ENCODE measurements around the gene ZNRD2. TPM values are rescaled to one million over a fixed set of nuclear protein-coding genes. Genes with fewer than 3 reads are reported as not detected.
A peak's percentile ranks its signal among the peaks of the same experiment; 100 is the strongest.

Gene ZNRD2
- total RNA-seq, 1 experiment from 2014 or later = 57.0 TPM

GRCh38 chr11:65610404-65610803 lies 40.1 kb downstream of the ZNRD2 start:
- no peak for DNase-seq (ENCODE audit: low spot score)

- no peak for DNase-seq (ENCODE audit: low spot score)
Observed at GRCh38 chr11:65611028-65611757, 40.9 kb downstream of the ZNRD2 start.

GRCh38 chr11:65611758-65612603 lies 41.7 kb downstream of the ZNRD2 start:
- DNase-seq (ENCODE audit: low spot score) = no peak

GRCh38 chr11:65612691-65613090 lies 42.4 kb downstream of the ZNRD2 start:
- DNase-seq (ENCODE audit: low spot score) = no peak

- DNase-seq (ENCODE audit: low spot score) = no peak
Observed at GRCh38 chr11:65613091-65613928, 43.0 kb downstream of the ZNRD2 start.

GRCh38 chr11:65615229-65615949 lies 45.1 kb downstream of the ZNRD2 start, which contains the start of gene PCNX3:
Gene PCNX3 (plus strand): TSS chr11:65615776. CDS start chr11:65616312, 536 bp downstream.
- DNase-seq (ENCODE audit: low spot score) = peak; percentile 100

GRCh38 chr11:65615950-65616574 lies 45.8 kb downstream of the ZNRD2 start:
- DNase-seq (ENCODE audit: low spot score) = no peak

GRCh38 chr11:65616575-65617001 lies 46.3 kb downstream of the ZNRD2 start:
- no peak for DNase-seq (ENCODE audit: low spot score)

- DNase-seq (ENCODE audit: low spot score) = no peak
Observed at GRCh38 chr11:65617136-65617850, 47.0 kb downstream of the ZNRD2 start.

- DNase-seq (ENCODE audit: low spot score) = no peak
Observed at GRCh38 chr11:65617990-65618751, 47.9 kb downstream of the ZNRD2 start.

GRCh38 chr11:65618763-65619162 lies 48.5 kb downstream of the ZNRD2 start:
- DNase-seq (ENCODE audit: low spot score) = no peak

GRCh38 chr11:65619281-65619928 lies 49.1 kb downstream of the ZNRD2 start:
- no peak for DNase-seq (ENCODE audit: low spot score)

- no peak for DNase-seq (ENCODE audit: low spot score)
Observed at GRCh38 chr11:65620666-65621065, 50.4 kb downstream of the ZNRD2 start.

- no peak for DNase-seq (ENCODE audit: low spot score)
Observed at GRCh38 chr11:65621460-65621859, 51.2 kb downstream of the ZNRD2 start.

Other genes starting within 250 kb of the ZNRD2 start
- gene DPF2, start 236.6 kb upstream of the ZNRD2 start, total RNA-seq (2014; rRNA removed; shearing (Covaris generic)) = 37.9 and 57.0 TPM in 2 replicates
- gene TIGD3, start 215.7 kb upstream of the ZNRD2 start, total RNA-seq (2014; rRNA removed; shearing (Covaris generic)) = 2.0 and 3.5 TPM in 2 replicates
- gene SLC25A45, start 187.8 kb upstream of the ZNRD2 start, total RNA-seq (2014; rRNA removed; shearing (Covaris generic)) = 3.5 and 7.0 TPM in 2 replicates
- gene FRMD8, start 183.8 kb upstream of the ZNRD2 start, total RNA-seq (2014; rRNA removed; shearing (Covaris generic)) = 21.5 and 36.9 TPM in 2 replicates
- 20.6 and 28.9 TPM in 2 replicates for gene NEAT1, start 147.7 kb upstream of the ZNRD2 start, total RNA-seq (2014; rRNA removed; shearing (Covaris generic))
- 1,067 and 1,084 TPM in 2 replicates for gene MALAT1, start 71.4 kb upstream of the ZNRD2 start, total RNA-seq (2014; rRNA removed; shearing (Covaris generic))
- gene SCYL1, start 45.4 kb upstream of the ZNRD2 start, total RNA-seq (2014; rRNA removed; shearing (Covaris generic)) = 65.6 and 70.6 TPM in 2 replicates
- 13.2 and 25.6 TPM in 2 replicates for gene LTBP3, start 12.1 kb upstream of the ZNRD2 start, total RNA-seq (2014; rRNA removed; shearing (Covaris generic))
- gene FAM89B, start 2.1 kb downstream of the ZNRD2 start, total RNA-seq (2014; rRNA removed; shearing (Covaris generic)) = 39.2 and 62.8 TPM in 2 replicates
- 50.1 and 83.3 TPM in 2 replicates for gene EHBP1L1, start 5.6 kb downstream of the ZNRD2 start, total RNA-seq (2014; rRNA removed; shearing (Covaris generic))
- 0.86 TPM in 1 of 2 replicates, not detected in the other for gene KCNK7, start 25.3 kb downstream of the ZNRD2 start, total RNA-seq (2014; rRNA removed; shearing (Covaris generic))
- gene MAP3K11, start 43.7 kb downstream of the ZNRD2 start, total RNA-seq (2014; rRNA removed; shearing (Covaris generic)) = 38.2 and 39.2 TPM in 2 replicates
- gene PCNX3, start 45.3 kb downstream of the ZNRD2 start, total RNA-seq (2014; rRNA removed; shearing (Covaris generic)) = 19.6 and 20.1 TPM in 2 replicates
- 10.4 and 19.5 TPM in 2 replicates for gene SIPA1, start 67.6 kb downstream of the ZNRD2 start, total RNA-seq (2014; rRNA removed; shearing (Covaris generic))
- 24.9 and 29.7 TPM in 2 replicates for gene RELA, start 92.4 kb downstream of the ZNRD2 start, total RNA-seq (2014; rRNA removed; shearing (Covaris generic))
- gene KAT5, start 141.8 kb downstream of the ZNRD2 start, total RNA-seq (2014; rRNA removed; shearing (Covaris generic)) = 26.1 and 37.3 TPM in 2 replicates
- gene RNASEH2C, start 150.3 kb downstream of the ZNRD2 start, total RNA-seq (2014; rRNA removed; shearing (Covaris generic)) = 81.0 and 84.7 TPM in 2 replicates
- gene AP5B1, start 210.5 kb downstream of the ZNRD2 start, total RNA-seq (2014; rRNA removed; shearing (Covaris generic)) = 13.2 and 14.8 TPM in 2 replicates
- gene OVOL1, start 216.6 kb downstream of the ZNRD2 start, total RNA-seq (2014; rRNA removed; shearing (Covaris generic)) = not detected in 2 replicates

Measured in A172 (cell line).